D721Med (cell line): ENCODE results near the gene MED12L.
"Not testable (repeated sequence)": the region's sequence is repeated elsewhere in the genome, so short reads cannot be mapped to it uniquely, and the experiment has no call there.

ENCODE experiments used
- DNase-seq: peaks from one replicate; pipeline ENCODE4 v3.0.0; 2011; ENCODE audit warnings: low spot score; ENCODE audit not compliant: insufficient read length
- FAIRE-seq: peaks from 2 replicates; lab custom pipeline; 2011; peaks lifted over from hg19 to GRCh38; lab: Jason Lieb, UNC
- TF ChIP-seq, protein P1 (sequence below): IDR thresholded peaks from 2 replicates; pipeline ENCODE4 v1.5.1; 2012; ENCODE audit warnings: mild to moderate bottlenecking, control low read depth; ENCODE audit not compliant: insufficient read depth; ENCODE audit errors: missing control alignments

The MED12L gene

DNA sequence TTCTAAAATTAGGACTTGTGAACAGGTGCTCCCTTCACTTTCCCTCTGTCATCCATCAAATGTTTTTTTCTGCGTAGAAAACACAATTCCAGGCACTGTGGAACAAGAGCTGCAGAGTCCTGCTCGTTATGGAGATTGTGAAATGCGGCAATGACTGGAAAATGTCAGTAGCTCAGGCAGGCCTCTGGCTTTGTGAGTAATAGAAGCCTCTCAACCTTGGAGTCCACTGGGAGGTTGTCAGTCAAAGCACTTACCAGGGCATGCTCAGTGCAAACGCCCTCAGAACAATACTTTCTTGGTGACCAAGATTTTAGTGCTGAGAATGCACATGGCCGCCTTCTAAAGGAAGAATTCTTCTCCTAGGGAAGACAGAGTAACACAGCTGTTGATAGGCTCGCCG is 26.7 kb upstream of the MED12L start:
- TF ChIP-seq, protein P1, sequence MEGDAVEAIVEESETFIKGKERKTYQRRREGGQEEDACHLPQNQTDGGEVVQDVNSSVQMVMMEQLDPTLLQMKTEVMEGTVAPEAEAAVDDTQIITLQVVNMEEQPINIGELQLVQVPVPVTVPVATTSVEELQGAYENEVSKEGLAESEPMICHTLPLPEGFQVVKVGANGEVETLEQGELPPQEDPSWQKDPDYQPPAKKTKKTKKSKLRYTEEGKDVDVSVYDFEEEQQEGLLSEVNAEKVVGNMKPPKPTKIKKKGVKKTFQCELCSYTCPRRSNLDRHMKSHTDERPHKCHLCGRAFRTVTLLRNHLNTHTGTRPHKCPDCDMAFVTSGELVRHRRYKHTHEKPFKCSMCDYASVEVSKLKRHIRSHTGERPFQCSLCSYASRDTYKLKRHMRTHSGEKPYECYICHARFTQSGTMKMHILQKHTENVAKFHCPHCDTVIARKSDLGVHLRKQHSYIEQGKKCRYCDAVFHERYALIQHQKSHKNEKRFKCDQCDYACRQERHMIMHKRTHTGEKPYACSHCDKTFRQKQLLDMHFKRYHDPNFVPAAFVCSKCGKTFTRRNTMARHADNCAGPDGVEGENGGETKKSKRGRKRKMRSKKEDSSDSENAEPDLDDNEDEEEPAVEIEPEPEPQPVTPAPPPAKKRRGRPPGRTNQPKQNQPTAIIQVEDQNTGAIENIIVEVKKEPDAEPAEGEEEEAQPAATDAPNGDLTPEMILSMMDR, result no peak
- no peak for FAIRE-seq
- no peak for DNase-seq

DNA sequence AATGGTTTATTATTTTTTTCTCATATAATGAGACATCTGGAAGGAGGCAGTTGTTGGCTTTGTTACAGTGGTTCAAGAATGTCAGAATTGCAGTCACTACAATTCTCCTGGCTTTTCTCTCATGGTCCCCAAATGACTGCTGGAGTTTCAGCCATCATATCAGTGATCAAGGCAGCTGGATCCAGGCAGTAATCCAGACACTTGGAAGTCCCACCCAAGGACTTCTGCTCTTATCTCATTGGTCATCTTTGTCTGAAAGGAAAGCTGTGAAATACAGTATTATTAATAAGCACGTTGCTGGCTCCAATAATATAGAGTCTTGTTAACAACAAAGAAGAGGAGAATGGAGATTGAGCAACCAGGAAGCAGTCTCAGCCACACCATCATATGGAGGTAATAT is 22.9 kb upstream of the MED12L start:
- TF ChIP-seq, protein P1, result no peak
- FAIRE-seq (no peak), DNase-seq (no peak)

DNA sequence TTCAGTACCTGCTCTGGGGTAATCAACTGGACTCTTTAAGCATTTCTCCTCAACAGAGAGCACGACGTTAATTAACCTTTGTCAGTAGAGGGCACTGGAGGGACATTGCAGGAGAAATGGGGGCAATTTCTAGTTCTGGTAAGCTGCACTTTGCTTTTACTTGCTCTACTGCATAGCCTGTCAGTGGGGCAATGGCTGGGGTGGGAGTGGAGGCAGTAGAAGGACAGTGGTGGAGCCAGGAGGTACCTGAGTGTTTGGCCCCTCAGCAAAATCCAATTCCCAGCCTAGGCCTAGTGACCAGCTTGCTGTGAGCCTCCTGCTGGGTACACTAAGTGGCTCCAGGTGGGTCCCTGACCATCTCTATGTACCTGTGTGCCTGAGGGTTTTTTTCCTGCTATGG is 18.3 kb upstream of the MED12L start:
- DNase-seq, result no peak
- FAIRE-seq, result no peak
- TF ChIP-seq, protein P1, result no peak

DNA sequence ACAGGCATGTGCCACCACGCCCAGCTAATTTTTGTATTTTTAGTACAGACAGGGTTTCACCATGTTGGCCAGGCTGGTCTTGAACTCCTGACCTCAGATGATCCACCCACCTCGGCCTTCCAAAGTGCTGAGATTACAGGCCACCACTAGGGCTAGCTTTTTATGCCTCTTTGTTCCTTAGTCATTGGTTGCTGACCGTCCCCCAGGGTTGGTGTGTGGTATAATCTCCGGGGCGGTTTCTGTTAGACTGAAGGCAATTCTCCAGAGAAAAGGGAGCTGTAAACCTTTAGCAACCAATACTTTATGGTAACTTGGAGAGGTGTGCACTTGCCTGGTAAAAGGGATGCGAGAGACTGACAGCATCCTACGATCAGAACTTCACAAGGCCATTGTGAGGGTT is 12.6 kb upstream of the MED12L start:
- not testable (repeated sequence) for FAIRE-seq, DNase-seq

DNA sequence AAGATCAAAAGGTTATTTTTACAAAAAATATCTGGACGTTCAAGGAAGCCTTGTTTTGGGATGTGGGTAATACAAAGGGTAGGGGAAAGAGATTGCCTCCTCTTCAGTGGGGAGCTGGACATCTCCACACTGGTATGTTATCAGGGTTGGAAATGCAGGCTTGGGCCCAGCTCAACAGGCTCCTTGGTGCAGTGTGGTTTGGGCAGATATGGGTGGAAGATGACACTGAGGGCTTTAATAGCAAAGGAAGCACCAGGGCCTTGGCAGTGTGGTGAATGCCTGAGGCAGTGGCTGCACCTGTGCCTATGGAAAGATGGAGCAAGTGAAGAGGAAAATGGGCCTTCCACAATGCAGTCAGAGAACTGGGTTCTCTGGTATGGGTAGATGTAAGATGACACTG is 11.2 kb upstream of the MED12L start:
- FAIRE-seq (no peak), DNase-seq (no peak)
- TF ChIP-seq, protein P1, result no peak

DNA sequence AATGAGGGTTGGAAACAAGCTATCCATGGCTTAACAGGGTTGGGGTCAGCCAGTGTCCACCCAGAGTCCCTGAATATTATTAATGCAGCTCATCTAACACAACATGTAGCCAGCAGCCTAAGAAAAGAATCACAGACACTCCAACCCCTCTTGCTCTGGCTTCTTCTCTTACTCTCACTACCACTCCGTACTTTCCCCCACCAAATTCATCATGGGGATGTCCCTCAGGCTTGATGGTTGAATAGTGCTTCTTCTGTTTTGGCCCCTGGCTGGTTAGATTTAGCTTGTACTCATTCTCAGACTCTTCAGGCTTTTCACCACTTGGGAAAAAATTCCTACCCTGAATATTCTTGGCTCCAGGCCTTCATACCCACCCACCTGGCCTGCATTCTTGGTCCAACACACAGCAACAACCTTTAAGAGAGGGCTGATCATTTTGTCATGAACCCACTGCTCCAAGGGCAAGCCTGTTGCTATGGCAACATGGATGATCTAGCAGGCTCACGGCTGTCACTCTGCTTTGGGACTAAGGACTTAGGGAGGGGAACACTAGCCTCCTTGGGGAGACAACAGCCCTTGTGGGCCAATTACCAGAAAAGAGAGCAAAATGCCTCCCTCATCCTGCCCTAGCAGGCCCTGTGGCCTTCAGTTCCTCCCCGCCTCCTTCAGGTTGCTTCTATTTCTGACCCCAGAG is 9.4 kb upstream of the MED12L start:
- DNase-seq (no peak), FAIRE-seq (no peak)
- TF ChIP-seq, protein P1, result no peak

DNA sequence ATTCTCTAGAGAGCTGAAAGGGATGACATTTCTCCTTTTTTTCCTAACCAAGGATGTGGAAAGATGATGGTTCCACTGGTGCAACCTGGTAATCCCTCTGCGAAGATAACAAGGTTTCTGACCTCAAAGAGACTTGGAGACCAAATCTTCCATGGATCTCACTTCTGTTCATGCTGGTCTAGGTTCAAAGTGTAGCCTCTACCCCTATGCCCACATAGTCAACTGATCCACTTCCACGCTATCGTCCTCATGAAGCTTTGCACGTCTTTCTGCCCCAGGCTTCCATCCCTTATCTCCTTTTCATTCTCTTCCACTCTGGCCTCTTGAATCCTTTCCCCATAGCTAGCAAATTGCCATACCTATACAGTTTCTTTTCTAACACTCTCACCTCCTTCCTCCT is 8.8 kb upstream of the MED12L start:
- TF ChIP-seq, protein P1, result no peak
- FAIRE-seq, result no peak

DNA sequence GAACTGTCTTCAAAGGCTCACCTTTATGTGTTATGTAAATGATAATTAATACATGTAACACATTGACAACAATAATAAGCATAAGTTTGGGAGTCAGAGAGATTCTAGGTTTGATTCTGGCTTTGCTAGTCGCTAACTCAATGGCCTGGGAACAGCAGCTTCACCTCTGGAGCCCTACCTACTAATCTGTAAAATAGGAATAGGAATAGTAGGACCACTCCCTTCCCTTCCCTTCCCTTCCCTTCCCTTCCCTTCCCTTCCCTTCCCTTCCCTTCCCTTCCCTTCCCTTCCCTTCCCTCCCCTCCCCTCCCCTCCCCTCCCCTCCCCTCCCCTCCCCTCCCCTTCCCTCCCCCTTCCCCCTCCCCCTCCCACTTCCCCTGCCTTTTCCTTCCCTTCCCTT is 4.4 kb upstream of the MED12L start:
- FAIRE-seq, DNase-seq: not testable (repeated sequence)

More for the DNA sequence above, 8.8 kb upstream of the MED12L start:
- no peak for DNase-seq
